GM23338 (cell line): Measurements from ENCODE around the gene CDC42BPG. TPM values are rescaled to one million over a fixed set of nuclear protein-coding genes. Genes with fewer than 3 reads are reported as not detected.
A peak's percentile ranks its signal among the peaks of the same experiment; 100 is the strongest.

Experiments used
- ATAC-seq: fragments of 200-7000 bp; cut with Tn5 transposase; 3 replicates; pipeline ENCODE4 v1.9.1; 2020
- DNase-seq: peaks from one replicate; pipeline ENCODE4 v3.0.0-alpha.2; 2015; ENCODE audit warnings: low spot score
- H2AFZ ChIP-seq: fragments of 200-600 bp; sonication (generic); 2 replicates; pipeline ENCODE4 v1.8.0; 2016; ENCODE audit warnings: antibody characterized with exemption, mild to moderate bottlenecking, moderate library complexity
- H3F3A ChIP-seq: fragments of 200-600 bp; sonication (generic); replicated peaks from 2 replicates; pipeline ENCODE4 v1.8.0; 2017; ENCODE audit warnings: antibody characterized with exemption, mixed run types, low read depth
- H3K27ac ChIP-seq: fragments of 200-600 bp; sonication (generic); 2 replicates; pipeline ENCODE4 v1.6.1; 2016; ENCODE audit warnings: low read depth
- H3K27me3 ChIP-seq: fragments of 200-600 bp; sonication (generic); 2 replicates; pipeline ENCODE4 v1.8.0; 2016; ENCODE audit warnings: mild to moderate bottlenecking, mixed run types, moderate library complexity; ENCODE audit not compliant: insufficient read depth
- H3K36me3 ChIP-seq: fragments of 200-600 bp; sonication (generic); 2 replicates; pipeline ENCODE4 v1.8.0; 2016; ENCODE audit warnings: mild to moderate bottlenecking; ENCODE audit not compliant: insufficient read depth
- H3K4me1 ChIP-seq: fragments of 200-600 bp; sonication (generic); 2 replicates; pipeline ENCODE4 v1.8.0; 2016; ENCODE audit warnings: mild to moderate bottlenecking, moderate library complexity; ENCODE audit not compliant: insufficient read depth
- H3K4me2 ChIP-seq: fragments of 200-600 bp; sonication (generic); 2 replicates; pipeline ENCODE4 v1.7.1; 2017; ENCODE audit warnings: mixed run types
- H3K4me3 ChIP-seq: fragments of 200-600 bp; sonication (generic); 2 replicates; pipeline ENCODE4 v1.6.1; 2016; ENCODE audit warnings: mixed run types
- H3K79me2 ChIP-seq: fragments of 200-600 bp; sonication (generic); replicated peaks from 2 replicates; pipeline ENCODE4 v1.8.0; 2017; ENCODE audit warnings: mild to moderate bottlenecking; ENCODE audit not compliant: insufficient read depth
- H3K9me2 ChIP-seq: fragments of 200-600 bp; sonication (generic); 2 replicates; pipeline ENCODE4 v1.8.0; 2017; ENCODE audit not compliant: insufficient read depth
- H4K20me1 ChIP-seq: fragments of 200-600 bp; sonication (generic); replicated peaks from 2 replicates; pipeline ENCODE4 v1.8.0; 2017; ENCODE audit warnings: mild to moderate bottlenecking; ENCODE audit not compliant: insufficient read depth
- H3K27ac Mint-ChIP-seq: 2 replicates; pipeline ENCODE4 v1.8.0; 2020; ENCODE audit warnings: inconsistent platforms, mild to moderate bottlenecking, moderate library complexity, mixed read lengths
- H3K27me3 Mint-ChIP-seq: 3 replicates; pipeline ENCODE4 v1.8.0; 2022; ENCODE audit warnings: low read depth, mild to moderate bottlenecking, moderate library complexity, mixed read lengths, inconsistent platforms; ENCODE audit not compliant: insufficient read depth, poor library complexity
- H3K36me3 Mint-ChIP-seq: 3 replicates; pipeline ENCODE4 v1.8.0; 2021; ENCODE audit warnings: low read depth, mild to moderate bottlenecking, inconsistent platforms, moderate library complexity, mixed read lengths
- H3K4me1 Mint-ChIP-seq: 3 replicates; pipeline ENCODE4 v1.8.0; 2020; ENCODE audit warnings: mild to moderate bottlenecking, inconsistent platforms, mixed read lengths
- H3K4me3 Mint-ChIP-seq: 3 replicates; pipeline ENCODE4 v1.8.0; 2021; ENCODE audit warnings: moderate library complexity, mild to moderate bottlenecking, inconsistent platforms, mixed read lengths
- H3K9me3 Mint-ChIP-seq: 3 replicates; pipeline ENCODE4 v1.8.0; 2020; ENCODE audit warnings: moderate library complexity, mild to moderate bottlenecking, inconsistent platforms, mixed read lengths
- CTCF ChIP-seq, 2 experiments: fragments of 200-600 bp in 1 of 2; sonication (generic) in 1 of 2; conservative IDR thresholded peaks; 2 replicates each; pipeline versions ENCODE4 v1.5.1 to v1.6.1; 2016 to 2017; ENCODE audit warnings: antibody characterized with exemption in 2 of 2, low read depth in 2 of 2, mild to moderate bottlenecking in 2 of 2, moderate library complexity in 1 of 2
- ZNF462 ChIP-seq: fragments of 250-450 bp; sonication (Bioruptor Pico); IDR thresholded peaks from 2 replicates; pipeline ENCODE4 v1.5.0; 2020; ENCODE audit warnings: mild to moderate bottlenecking, moderate library complexity
- polyA plus RNA-seq: library from polyadenylated mRNA; unstranded; fragments of >200 nt; fragmentation: Nextera tagmentation; extraction: Ambion mirVana; gene quantifications from 2 replicates; pipeline ENCODE4 v1.2.1, GENCODE V29; 2016
- total RNA-seq: library from RNA; depleted of rRNA; stranded (reverse); fragments of >200 nt; shearing (Covaris generic); gene quantifications from 2 replicates; pipeline ENCODE4 v1.2.3, GENCODE V29; 2014

The CDC42BPG gene
- total and polyA plus RNA-seq, 2 experiments from 2014 or later: 2.3 to 11.6 TPM

- peak overlapping the region; percentile 27; the same call in 1 of the 2 replicates for H3K27ac Mint-ChIP-seq
- peaks cover 3% of the 10 kb centered on the region; the same call in 1 of the 3 replicates for H3K4me1 Mint-ChIP-seq
- Histone ChIP-seq H3K4me1 (no peaks in the 10 kb centered on the region), H3K27ac (no peak overlapping the region), H3K79me2 (peaks cover 11% of the 10 kb centered on the region), H3F3A (no peaks in the 10 kb centered on the region), H4K20me1 (no peaks in the 10 kb centered on the region), H3K9me2 (no peaks in the 10 kb centered on the region), H3K36me3 (no peaks in the 10 kb centered on the region), H3K27me3 (no peaks in the 10 kb centered on the region), H2AFZ (no peak overlapping the region), H3K4me2 (no peak overlapping the region), H3K4me3 (no peak overlapping the region)
- TF ChIP-seq CTCF (conservative IDR thresholded peaks at IDR 0.05; ENCODE audit: low read depth in 2 of 2): peak; percentile 40 to 54; a peak in 3 of 4 replicates
- no peak for TF ChIP-seq ZNF462 (CRISPR knock-in tag)
- peaks cover 4% of the 10 kb centered on the region for H3K27me3 Mint-ChIP-seq
- peaks cover 6% of the 10 kb centered on the region; the same call in 2 of the 3 replicates for H3K36me3 Mint-ChIP-seq
- H3K9me3 Mint-ChIP-seq: no peaks in the 10 kb centered on the region
- no peak overlapping the region for H3K4me3 Mint-ChIP-seq
- DNase-seq (no peak), ATAC-seq (peak; percentile 85)
Measured at GRCh38 chr11:64869571-64870175, 25.2 kb upstream of the CDC42BPG start.
